Stimulated activated CD8-positive, alpha-beta memory T cell treated with anti-CD3 and anti-CD28 coated beads, Interleukin-4, amount 100 ng/mL, for 24 hours (primary cell): ENCODE measurements around the gene SAP25.
"Not testable (repeated sequence)": the region's sequence is repeated elsewhere in the genome, so short reads cannot be mapped to it uniquely, and the experiment has no call there.

Experiments used
- DNase-seq: peaks from one replicate; pipeline ENCODE4 v3.0.0-alpha.2; 2020; ENCODE audit warnings: low read depth

Gene SAP25

DNA sequence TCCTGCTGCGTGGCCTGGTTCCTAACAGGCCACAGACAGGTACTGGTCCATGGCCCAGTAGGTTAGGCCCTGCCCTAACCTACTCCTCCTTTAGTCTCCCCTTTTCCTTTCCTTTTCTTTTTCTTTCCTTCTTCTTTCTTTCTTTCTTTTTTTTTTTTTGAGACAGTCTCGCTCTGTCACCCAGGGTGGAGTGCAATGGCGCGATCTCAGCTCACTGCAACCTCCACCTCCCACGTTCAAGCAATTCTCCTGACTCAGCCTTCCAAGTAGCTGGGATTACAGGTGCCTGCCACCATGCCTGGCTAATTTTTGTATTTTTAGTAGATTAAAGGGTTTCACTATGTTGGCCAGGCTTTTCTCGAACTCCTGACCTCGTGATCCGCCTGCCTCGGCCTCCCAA is 37.7 kb downstream of the SAP25 start:
- not testable (repeated sequence) for DNase-seq

GRCh38 chr7:100532165-100533022 is 41.3 kb downstream of the SAP25 start:
- no peak for DNase-seq

GRCh38 chr7:100528108-100528866 is 45.4 kb downstream of the SAP25 start:
- DNase-seq = not testable (repeated sequence)

- not testable (repeated sequence) for DNase-seq
Observed at GRCh38 chr7:100523192-100523591, 50.5 kb downstream of the SAP25 start.
